Suppressor macrophage treated with lipopolysaccharide for 4 hours (primary cell): ENCODE results near the gene CDH23.

Experiments used
- DNase-seq: peaks from one replicate; pipeline ENCODE4 v3.0.0-alpha.2; 2020

The CDH23 gene

DNA sequence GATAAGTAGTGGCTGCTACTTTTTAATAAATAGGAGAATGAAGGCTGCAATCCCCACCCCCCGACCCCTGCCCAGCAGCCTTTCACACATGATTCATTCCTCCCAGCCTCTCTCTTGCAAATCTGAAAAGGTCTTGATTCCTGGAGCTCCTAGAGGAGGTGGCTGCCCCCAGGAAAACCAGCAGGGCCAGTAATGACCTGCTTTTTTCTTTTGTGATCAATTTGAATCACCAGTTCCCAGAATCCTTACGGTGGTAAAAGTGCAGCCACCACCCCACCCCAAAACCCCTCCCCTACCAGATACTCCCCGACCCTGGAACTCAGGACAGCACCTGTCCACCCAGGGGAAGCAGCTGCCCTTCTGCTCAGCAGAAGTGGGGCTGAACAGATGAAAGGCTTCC, 213.9 kb downstream of the CDH23 start:
- DNase-seq = no peak

DNA sequence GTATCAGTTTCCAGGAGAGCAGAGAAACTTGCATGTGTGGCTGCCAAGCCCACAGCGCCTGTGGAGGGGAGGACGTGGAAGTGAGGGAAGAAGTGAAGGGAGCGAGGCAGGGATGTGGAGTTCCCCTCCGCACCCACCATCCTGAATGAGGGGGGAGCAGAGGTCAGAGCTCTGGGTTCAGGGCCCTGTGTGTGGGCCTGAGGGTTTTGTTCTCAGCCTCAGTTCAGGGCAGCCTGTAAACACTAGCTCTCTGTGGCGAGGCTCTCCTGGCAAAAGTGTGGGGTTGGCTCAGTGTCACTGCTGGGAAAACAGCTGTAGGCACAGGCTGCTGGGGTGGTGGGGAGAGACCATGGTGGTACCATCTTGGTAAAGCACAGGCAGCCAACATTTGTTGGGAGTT, 214.4 kb downstream of the CDH23 start:
- DNase-seq = no peak

DNA sequence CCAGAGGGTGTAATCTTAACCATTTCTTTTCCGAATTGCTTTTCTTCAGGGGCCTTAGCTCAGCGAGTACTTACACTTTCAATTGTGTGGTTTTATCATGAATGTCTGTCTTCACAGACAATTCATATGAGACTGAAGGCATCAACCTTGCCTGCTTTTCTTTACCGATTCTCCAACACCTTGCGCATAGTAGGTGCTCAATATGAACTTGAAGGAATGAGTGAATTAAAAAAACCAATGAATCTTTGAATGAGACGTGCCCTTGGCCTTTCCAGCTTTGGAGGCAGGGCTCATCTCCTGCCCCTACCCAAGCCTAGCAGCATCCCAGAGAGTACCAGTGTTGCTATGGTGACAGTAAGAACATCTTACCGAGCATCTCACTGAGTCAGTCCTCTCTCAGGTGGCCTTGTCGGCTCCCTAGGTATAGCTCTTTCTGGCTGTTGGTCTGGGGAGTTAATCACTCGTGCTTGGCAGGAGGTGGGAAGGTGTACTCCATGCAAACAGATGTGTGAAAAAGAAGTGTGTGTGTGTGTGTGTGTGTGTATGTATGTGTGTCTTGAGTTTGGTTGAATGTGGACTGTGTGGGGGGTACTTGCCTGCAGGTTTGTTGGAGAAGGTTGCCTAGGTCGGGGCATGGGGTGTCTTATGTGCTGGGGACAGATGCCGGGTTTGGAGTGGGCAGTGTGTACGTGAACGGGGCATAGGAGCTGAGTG, 215.1 kb downstream of the CDH23 start:
- no peak for DNase-seq

DNA sequence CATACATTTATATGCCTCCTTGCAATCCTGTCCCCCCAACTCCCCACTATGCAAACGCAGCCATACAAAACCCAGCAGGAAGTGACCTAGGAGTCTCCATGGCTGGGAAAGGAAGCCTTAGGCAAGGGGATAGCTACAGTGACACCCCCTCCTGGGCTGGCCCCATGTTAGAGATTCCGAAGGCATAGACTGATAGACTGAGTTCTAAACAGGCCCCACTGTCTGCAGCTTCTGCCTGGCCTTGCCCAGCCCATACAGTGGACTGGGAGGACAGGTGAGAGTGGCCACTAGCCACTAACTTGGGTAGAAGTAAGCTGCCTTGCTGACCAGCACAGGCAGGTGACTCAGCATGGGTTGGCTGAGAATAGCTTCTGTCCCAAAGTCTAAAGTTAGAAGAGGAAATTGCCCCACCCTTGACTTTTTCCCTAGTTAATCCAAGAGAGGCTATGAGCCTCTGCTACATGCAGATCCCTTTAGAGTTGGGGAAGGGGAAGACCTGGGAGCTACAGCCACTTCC, 216.6 kb downstream of the CDH23 start:
- peak; percentile 56 for DNase-seq

GRCh38 chr10:71613877-71614276, 217.2 kb downstream of the CDH23 start:
- no peak for DNase-seq

DNA sequence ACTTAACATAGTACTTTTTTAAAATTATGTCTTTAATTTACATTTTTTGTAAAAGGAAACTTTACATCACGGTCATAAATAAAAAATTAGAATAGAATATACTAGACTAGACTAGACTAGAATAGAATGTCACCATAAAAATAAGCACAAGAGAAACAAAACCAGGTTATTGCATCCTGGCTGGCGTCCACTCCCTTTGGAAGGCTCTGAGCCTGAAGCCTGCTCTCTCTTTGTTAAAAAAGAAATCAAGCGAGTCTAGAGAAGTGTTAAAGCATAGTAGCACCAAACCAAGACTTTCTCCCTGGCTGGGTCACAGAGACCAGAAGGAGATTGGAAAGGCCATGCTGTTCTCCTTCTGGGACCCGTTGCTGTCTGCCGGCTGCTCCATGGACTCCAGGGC, 218.2 kb downstream of the CDH23 start:
- no peak for DNase-seq

- no peak for DNase-seq
Observed at GRCh38 chr10:71615538-71616329, 219.0 kb downstream of the CDH23 start.

DNA sequence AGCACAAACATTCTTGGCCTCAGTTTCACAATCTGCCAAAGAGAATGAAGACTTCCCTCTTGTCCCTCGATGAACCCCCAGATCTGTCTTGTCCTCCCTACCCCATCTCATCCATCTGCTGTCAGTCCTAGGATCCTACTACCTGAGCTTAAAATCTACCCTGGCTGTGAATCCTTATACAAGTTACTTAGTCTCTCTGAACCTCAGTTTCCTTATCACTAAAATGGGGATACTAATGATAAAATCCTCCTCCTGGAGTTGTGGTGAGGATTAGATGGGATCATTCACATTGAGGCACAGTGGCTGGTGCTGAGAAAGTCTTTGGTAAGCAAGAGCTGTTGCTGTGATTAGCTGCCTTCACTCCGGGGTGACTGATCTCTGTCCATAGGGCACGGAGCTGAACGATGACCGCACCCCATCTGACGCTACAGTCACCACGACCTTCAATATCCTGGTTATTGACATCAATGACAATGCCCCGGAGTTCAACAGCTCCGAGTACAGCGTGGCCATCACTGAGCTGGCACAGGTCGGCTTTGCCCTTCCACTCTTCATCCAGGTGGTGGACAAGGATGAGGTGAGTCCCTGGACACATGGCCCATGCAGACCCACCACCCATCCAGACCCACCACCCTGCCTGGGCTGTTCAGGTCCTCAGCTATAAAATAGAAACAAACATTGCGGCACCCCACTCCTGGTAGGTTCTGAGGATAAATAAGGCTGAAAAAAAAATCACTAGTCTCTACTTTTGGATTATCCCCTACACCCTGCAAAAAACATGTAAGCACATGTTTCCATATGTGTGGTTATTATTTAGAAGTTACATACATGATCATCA, 220.3 kb downstream of the CDH23 start:
- DNase-seq = no peak

GRCh38 chr10:71618176-71618575, 221.5 kb downstream of the CDH23 start:
- no peak for DNase-seq

- DNase-seq = no peak
Observed at GRCh38 chr10:71618598-71618997, 221.9 kb downstream of the CDH23 start.

- no peak for DNase-seq
Observed at GRCh38 chr10:71620642-71621041, 223.9 kb downstream of the CDH23 start.

- peak; percentile 50 for DNase-seq
Observed at GRCh38 chr10:71621231-71622153, 224.8 kb downstream of the CDH23 start.

GRCh38 chr10:71622154-71622526, 225.4 kb downstream of the CDH23 start:
- DNase-seq = no peak

DNA sequence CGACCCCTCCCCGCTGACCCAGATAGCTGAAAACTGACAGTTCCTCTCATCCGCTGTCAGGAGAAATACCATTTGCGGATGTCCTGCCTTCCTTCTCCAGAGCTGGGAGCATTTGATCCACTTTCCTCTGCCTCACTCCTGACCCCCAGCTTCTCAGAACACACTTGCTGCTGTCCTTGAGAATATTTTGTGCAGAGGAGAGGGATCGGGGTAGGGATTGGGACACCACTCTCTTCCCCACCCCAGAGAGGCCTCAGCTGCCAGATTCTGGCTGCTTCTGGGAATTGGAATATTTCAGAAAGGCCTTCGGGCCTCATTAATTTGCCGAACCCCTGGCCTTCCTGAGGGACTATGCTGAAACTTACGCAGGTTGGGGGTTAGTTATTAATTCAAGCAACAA, 225.9 kb downstream of the CDH23 start:
- no peak for DNase-seq

- DNase-seq = peak; percentile 42
Observed at GRCh38 chr10:71623098-71623985, 226.6 kb downstream of the CDH23 start.

GRCh38 chr10:71623986-71624291, 227.2 kb downstream of the CDH23 start:
- no peak for DNase-seq

GRCh38 chr10:71625445-71626175, 228.9 kb downstream of the CDH23 start:
- DNase-seq = no peak

DNA sequence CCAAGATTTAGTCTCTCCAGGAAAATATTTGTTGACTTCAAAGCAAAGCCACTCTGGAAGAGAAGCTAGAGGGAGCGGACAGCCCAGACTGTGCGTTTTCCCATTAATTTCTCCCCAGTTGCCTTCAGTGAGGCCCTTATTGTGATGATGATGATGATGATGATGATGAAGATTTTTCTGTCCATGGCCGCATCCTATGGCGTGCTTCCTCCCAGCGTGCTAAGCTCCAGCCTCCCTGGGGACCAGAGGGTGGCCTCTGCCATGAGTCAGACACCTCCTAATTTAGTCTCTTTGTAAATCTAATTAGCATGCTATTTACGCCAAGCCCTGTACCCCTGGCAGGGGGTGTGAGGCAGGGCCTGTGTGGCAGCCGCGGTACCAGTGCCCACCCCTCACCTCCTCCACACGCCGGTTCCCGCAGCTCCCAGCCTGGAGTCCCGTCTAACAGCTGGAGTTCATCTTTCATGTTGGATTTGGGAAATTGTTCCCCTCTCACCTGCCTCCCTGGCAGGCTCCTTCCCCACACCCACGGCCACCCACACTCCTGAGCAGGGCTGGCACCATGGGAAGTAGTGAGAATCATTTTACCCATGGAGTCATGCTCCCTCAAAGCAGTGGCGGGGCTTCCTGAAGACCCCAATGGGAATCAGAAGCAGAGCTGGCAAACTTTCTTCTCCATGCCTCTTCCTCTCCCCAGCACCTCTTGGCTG, 230.7 kb downstream of the CDH23 start:
- no peak for DNase-seq

DNA sequence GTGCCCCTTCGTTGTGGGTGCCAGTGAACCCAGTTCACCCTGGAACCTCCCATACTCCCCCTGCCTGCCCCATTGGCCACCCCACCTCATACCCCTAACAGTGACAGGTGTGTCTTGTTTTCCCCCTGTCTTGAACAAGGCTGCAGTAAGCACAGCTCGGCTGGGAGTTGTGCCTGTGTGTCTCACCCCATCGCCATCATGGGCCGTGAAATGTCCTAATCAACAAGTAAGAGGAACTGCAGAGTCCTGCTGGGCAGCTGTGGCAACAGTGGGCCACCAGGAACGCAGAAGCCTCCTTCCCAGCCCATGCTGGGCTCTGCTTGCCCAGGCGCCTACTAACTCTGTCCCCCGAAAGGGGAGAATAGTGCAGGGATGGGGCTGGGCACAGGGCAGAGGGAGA, 231.2 kb downstream of the CDH23 start:
- DNase-seq = peak; percentile 54

GRCh38 chr10:71629131-71629530, 232.4 kb downstream of the CDH23 start:
- DNase-seq = no peak
